IPS-NIHi11 (cell line): ENCODE measurements around the gene PLCB1.
A peak's percentile ranks its signal among the peaks of the same experiment; 100 is the strongest.

ENCODE experiments used
- DNase-seq: peaks from one replicate; pipeline ENCODE4 v3.0.0; 2012; ENCODE audit warnings: mixed read lengths, low spot score

PLCB1 gene

DNA sequence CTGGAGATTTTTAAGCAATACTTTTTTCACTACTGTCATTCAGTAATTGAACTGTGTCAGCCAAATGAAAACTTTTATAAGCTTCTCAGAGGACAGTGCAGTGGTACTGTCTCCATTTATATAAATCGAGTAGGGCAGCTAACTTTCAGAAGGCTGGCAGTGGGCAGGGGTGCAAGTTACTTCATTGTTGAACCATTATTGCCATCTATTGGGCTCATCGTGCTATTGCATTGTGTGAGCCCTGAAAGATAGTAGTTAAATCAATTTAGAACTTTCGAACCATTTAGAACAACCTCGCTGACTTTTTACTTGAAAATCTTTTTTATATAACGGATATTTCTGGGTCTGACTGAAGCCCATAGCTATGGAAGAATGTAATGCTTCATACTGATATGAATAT lies 589.0 kb downstream of the PLCB1 start:
- DNase-seq: peak; percentile 37

DNA sequence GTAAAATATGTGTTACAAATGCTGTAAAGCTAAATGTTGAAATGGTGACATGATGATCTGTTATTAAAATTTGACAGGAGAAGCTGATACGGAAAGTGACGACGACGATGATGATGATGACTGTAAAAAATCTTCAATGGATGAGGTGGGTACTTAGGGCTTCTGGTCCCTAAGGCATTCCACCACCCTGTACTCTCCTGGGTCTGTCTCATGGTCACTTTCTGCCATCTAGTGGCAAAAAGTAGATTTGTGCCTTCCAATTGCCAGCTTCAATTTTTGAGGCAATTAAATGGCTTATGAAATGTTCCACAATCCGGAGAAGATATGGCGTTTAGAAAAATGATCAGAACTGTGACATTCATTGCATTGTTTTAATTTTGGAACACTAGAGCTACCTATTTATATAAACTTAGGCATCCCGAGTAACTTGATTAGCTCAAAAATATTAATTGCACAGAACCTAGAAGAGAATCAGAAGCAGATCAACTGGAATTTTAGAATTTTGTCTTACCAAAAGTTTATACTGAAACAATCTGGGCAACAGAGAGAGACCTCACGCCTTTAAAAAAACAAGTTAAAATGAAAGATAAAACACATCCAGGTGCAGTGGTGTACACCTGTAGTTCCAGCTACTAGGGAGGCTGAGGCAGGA lies 590.3 kb downstream of the PLCB1 start:
- DNase-seq: peak; percentile 61

DNA sequence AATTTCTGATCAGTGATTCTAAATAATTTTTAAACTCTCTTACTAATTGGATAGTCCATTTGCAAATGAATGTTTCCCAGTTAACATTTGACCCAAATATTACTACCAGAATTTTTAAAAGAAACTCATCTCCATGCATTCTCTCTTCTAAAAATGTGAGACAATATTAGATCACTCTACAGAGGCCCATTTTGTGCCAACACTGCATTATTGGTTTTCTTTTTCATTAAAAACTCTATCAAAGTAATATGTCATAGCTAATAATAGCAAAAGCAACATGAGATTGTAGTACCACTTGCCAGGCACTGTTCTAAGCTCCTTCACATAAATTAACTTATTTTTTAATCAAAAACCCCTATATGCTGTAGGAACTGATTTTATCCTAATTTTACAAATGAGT lies 591.2 kb downstream of the PLCB1 start:
- no peak for DNase-seq

DNA sequence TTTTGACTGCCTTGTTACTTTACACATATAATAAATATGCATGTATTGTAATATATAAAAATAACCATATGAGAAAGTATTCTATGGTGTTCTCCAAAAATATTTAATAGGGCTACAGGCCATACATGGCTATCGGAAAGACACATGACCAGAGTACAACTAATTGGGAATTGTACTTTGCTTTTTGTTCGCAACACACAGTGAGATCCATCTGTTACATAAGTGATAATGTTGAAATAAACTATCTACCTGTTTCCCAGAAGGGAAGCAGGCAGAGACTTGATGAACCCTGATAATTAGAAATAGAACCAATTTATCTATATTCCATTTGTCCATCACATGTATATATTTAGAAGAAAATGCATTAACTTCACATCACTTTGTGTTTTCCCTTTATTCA lies 592.8 kb downstream of the PLCB1 start:
- DNase-seq: no peak

DNA sequence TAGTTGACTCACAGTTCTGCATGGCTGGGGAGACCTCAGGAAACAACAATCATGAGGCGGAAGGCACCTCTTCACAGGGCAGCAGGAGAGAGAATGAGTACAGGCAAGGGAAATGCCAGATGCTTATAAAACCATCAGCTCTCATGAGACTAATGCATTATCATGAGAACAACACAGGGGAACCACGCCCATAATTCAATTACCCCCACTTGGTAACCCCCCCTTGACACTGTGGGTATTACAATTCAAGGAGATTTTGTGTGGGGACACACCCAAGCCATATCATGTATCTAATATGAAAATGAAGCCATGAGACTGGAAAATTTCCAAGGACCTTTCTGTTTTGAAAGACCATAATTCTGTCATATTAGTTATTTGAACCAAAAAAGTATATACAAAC lies 594.4 kb downstream of the PLCB1 start:
- no peak for DNase-seq

DNA sequence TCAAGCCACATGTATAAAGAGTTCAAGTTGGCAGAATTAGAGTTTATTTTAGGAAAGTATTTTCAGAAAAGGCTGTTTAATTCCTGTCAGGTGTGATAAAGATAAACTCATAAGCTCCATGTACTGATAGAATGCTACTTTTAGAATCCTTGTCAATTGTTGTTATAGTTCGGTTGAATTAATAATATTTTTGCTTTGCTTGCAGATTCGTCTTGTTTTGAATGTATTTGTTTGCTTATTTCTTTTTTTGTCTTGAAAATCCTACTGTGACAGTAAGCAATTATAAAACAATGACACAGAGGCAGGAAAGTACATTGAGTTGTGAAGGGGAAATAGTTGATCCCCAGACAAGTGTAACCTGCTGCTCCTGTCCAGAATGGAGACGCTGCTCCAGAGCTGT lies 602.9 kb downstream of the PLCB1 start:
- DNase-seq: no peak

DNA sequence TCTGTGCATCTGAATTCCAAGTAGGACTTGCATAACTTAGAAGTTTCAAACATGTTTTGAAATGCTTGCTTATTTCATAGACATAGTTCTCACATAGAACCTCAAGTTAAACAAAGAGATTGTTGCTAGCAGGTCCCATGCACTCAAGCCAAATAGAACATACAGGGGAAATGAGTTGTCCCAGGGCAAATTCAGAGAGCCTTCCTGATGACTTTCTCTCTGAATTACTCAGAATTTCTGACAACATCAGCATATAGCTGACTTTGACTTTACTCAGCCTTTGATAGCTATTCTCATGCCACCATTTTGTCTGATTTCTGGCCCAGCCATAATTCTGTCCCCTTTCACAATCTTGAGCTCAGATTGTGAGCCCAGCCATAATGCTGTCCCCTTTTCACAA lies 603.6 kb downstream of the PLCB1 start:
- no peak for DNase-seq

DNA sequence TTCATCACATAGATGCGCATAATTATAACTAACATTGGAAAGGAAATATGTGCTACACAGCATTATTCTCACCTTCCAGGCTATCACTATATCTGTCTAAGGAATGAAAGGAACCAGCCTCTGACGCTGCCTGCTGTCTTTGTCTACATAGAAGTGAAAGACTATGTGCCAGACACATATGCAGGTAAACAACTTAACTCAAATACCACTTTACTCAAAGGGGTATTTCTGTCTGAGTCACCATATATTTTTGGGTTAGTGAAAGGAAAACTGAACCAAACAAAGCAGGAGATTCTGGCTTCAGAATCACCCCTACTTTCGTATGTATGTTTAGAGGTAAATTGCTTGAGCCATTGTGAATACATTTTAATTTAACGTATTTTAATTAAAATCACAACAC lies 608.2 kb downstream of the PLCB1 start:
- no peak for DNase-seq

DNA sequence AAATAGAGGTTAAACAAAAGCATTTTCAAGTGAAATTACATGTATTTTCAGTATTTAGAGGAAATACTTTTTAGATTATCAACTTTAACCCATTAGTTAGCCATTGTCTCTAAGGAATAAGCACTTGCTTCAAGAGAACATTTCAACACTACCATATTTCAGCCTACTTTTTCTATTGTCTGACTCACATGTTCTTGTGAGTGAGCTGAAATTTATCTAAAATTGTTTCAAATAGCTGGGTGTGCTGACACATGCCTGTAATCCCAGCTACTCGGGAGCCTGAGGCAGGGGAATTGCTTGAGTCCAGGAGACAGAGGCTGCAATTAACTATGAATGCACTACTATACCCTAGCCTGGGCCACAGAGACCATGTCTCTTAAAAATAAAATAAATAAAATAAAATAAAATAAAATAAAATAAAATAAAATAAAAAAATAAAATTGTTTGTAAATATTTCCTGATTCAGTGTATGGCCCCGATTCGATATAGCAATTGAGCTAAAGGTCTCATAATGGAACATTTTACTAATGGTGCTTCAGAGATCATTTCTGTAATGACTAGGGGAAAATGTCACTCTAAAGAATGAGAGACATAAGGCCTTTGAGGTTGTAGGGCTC lies 612.3 kb downstream of the PLCB1 start:
- no peak for DNase-seq

DNA sequence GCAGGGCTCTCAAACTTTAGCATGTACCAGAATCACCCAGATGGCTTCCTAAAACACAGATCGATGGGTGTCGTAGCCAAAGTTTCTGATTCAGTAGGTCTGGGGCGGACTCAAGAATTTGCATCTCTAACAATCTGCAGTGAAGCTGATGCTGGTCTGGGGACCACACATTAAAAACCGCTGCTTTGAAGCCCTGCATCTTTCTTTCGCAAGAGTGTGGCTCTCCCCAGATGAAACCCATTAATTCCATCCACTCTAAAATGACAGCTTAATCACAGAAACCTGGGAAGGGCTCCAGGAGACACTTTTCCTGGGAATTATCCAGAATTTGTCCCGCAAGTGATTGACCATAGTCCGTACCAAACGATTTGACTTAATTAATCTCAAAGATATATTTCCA lies 617.0 kb downstream of the PLCB1 start:
- no peak for DNase-seq

DNA sequence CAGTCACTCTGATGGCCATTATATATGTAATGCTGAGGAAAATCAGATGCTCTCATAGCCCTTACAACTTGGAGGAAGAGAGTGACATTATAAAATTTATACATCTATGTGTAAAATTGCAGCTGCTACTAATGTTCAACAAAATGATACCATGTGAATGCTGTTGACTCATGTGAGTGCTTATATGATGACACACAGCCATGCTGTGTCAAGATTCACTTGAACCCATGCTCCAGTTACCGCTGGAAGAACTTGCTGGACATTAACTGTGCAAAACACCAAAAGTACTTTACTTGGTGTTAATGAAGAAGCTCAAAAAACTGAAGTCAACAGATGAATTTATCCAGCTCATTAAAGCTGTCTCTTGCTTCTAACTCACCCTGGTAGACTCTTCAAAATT lies 617.9 kb downstream of the PLCB1 start:
- no peak for DNase-seq

DNA sequence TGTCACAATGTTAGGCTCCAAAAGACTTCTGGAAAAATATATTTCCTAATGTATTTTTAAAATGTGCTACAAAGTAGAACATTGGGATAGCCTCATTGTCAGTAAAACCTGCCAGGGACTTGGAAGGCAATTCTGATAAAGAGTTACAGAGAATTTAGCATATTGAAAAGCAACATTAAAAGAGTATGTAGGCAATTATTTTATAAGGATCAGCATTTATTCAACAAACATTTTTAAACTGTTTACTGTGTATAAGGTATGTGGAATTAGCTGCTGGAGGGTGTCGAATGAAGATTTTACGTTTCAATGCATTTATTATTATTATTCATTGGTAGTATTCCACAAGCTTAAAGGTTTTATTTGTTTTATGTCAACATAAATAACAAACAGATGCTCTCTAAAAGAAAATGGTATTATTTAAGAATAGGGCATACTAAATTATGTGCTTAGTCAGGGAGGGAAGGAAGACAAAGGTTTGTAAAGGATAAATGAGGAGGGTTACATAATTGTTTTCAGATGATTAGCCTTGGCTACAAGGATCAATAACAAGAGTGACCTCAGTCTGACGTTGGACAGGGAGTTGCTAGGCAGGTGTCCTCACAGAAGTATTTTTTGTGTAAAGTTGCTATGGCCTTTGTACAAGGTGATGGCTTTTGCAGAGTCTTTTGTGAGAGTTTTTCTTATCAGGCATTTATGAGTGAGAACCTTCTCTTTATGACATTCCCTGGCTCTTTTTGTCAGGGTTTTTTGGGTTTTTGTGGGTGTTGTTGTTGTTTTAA lies 623.5 kb downstream of the PLCB1 start:
- no peak for DNase-seq

DNA sequence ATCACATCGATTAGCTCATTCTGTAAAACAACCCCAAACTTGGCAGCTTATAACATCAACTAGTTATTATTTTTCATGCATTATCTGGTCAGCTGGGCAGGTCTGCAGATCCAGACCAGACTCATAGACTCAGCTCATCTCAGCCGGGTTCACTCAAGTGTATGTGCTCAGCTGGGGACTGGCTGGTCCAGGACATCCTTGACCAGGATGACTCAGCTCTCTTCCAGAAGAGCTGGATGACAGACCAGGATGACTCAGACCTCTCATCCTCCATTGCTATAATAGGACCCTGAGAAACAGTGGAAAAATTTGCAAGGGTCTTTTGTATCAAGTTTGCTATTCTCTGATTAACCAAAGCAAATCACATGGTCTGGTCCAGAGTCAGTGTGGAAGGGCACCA lies 624.3 kb downstream of the PLCB1 start:
- DNase-seq: no peak

DNA sequence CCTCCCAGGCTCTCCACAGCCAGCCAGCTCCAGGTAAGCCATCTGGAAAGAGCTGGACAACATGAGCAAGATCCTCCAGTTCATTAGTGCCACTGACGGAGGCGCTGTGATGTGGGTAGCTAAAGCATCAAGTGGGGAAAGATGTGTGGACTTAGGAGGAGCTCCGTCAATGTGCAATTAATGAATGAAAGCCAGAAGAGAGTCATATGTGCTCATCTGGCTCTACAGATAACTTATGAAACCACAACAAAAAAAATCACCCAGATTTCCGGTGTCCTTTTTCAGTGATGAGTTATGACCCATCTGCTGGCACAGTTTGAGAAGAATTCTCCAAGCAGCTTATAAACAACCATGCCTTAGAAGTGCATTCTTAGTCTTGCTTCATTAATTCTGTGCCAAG lies 625.1 kb downstream of the PLCB1 start:
- DNase-seq: no peak

DNA sequence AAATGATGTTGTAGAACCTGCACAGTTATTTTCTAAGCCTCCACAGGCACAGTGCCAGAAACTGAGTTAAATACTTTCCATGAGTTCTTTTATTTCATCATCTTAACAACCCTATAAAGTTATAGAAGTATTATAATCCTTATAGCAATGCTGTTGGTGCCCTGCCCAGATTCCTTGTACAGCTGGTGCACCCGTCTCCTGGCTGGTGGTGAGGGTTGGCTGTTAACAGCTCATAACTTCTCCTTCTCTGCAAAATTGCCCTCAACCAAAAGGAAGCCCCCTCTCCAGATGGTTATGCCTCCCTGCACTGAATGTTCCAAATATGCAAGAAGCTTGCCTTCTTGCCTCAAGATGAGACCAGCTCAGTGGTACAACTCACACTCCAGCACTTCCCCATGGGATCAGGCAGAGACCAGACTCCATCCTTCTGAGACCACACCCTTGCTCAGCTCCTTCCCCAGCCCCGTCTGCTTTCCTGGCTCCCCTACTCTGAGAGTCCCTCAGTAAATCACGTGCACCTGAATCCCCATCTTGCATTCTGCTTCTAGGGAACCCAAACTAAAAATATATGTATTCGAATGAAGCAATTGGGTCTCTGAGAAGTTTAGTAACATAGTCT lies 632.4 kb downstream of the PLCB1 start:
- no peak for DNase-seq

DNA sequence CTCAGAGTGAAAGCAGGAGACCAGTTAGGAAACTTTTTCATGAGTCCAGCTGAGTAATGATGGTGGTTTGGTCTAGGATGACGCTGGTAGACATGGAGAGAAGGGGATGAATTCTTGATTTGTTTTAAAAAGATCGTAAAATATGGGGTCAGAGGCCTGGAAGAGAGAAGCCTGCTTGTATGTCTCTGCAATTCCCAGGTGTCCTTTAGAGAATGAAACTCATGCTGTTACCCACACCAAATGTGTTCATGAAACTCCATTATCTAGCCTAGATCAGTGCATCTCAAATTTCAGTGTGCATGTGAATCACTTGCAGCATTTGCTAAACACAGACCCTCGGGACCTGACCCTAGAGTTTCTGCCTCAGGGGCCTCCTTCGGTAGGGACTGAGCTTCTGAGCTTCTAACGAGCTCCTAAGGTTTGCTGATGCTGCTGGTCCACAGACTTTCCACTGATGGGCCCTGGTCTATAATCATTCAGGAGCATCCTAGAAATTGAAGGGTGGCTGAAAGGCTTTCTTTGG lies 634.9 kb downstream of the PLCB1 start:
- DNase-seq: no peak

DNA sequence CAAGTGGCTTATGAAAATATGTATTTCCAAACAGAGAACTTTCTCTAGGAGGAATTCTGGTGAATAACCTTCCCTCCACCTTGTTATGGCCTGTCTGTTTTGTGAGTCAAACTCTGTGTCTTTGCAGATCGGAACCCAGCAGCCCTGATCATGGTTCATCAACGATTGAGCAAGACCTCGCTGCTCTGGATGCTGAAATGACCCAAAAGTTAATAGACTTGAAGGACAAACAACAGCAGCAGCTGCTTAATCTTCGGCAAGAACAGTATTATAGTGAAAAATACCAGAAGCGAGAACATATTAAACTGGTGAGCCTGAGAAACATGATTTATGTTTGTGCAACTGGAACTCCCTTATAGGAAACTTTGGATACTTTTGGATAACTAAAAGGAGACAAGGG lies 642.3 kb downstream of the PLCB1 start:
- DNase-seq: no peak

DNA sequence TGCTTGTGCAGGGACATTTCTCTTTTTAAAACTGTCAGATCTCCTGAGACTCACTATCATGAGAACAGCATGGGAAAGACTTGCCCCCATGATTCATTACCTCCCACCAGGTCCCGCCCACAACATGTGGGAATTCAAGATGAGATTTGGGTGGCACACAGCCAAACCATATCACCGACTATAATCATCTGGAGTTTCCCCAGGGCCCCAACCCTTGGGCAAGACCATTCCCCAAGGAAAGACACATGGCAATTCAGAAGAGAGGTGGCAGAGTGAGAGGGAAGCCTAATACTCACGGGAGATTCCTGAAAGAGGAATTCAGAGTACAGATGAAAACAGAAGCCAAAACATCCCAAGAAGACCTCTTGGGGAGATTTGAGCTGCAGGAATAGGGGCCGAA lies 645.8 kb downstream of the PLCB1 start:
- no peak for DNase-seq

DNA sequence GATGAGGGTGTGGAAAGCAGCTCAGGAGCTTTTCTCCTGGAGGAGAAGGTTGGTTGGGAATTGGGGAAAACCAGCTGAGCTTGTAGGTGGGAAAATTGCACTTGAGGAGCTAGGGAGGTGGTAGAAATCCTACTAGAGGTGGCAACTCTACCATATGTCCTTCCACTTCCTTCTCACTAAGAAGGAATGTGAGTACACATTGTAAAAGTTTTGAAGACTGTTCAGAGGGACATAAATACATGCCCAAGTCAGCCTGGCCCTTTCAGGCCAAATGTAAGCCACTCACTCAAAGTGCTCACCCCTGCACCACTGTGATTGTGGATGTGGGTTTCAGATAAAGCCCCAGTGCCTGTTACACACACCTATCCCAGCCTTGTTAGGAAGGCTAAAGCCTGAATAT lies 646.3 kb downstream of the PLCB1 start:
- no peak for DNase-seq

DNA sequence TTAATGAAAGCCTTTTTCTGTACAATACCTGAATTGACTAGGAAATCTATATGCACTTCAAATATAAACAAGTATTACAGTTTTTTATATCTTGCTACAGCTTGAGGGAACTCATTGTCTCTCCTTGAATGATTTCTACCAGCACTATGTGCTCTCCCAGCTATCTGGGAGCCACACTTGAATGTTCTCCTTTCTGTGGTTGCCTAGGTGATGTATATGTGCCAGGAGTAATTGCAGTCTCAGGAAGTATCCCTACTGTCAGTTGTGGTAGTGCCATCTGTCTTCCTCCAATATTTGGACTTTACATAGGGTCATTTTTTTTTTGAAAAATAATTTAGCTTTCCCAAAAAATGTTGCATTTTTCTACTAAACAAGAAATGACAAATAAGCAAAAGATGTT lies 648.8 kb downstream of the PLCB1 start:
- DNase-seq: no peak

DNA sequence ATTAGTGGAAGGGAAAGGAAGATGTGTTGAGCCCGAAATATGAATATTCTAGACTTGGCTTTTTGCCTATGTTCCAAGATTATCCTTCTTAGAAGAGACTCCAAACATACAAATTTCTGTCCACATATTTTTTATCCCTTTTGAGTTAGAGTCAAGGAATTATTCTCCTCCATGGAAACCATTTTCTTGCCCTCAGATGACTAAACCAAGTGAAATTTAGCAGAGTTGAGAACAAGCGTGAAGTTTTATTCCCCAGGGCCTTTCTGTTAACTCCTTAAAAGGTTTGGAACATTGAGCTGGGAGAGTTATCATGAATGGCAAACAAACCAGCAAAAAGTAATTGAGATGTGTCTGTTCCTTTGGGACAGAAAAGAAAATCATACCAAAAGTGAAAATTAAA lies 650.7 kb downstream of the PLCB1 start:
- no peak for DNase-seq

DNA sequence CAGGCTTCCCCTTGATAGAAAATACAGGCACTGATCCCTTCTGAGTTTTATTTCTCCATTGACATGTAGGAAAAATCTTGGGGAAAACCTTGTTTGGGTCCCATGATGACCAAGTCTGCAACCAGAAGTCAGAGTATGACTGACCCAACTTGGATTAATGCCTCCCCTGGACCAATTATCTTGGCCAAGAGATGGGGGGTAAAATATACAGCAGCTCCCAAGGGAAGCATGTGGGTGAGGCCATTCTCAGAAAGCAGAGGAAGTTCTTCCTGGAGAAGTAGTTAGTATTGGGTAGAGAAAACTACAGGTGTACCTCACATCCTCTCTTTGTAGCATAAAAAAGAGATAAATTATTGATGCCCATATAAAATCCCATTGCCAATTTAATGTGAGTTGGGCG lies 651.7 kb downstream of the PLCB1 start:
- no peak for DNase-seq

DNA sequence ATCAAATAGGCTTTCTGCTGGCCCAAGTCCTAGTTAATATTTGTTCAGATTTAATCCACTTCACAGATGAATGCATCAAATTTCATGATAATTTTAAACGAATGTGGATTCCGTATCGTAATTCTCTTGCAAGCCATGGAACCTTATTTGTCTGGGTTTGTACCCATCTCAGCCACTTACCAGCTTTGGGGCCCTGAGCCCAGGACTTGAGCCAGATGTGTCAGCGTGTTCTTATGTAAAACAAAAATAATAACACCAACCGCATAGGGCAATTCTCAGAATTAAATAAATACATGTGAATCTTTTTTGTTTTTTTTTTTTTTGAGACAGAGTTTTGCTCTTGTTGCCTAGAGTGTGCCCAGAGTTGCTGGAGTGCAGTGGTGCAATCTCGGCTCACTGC lies 654.3 kb downstream of the PLCB1 start:
- no peak for DNase-seq
